ENCODE measurements around the gene TMPRSS9. TPM values are rescaled to one million over a fixed set of nuclear protein-coding genes. Genes with fewer than 3 reads are reported as not detected.

TMPRSS9 gene
- total RNA-seq, 2 donors from 2014 or later: not detected

DNA sequence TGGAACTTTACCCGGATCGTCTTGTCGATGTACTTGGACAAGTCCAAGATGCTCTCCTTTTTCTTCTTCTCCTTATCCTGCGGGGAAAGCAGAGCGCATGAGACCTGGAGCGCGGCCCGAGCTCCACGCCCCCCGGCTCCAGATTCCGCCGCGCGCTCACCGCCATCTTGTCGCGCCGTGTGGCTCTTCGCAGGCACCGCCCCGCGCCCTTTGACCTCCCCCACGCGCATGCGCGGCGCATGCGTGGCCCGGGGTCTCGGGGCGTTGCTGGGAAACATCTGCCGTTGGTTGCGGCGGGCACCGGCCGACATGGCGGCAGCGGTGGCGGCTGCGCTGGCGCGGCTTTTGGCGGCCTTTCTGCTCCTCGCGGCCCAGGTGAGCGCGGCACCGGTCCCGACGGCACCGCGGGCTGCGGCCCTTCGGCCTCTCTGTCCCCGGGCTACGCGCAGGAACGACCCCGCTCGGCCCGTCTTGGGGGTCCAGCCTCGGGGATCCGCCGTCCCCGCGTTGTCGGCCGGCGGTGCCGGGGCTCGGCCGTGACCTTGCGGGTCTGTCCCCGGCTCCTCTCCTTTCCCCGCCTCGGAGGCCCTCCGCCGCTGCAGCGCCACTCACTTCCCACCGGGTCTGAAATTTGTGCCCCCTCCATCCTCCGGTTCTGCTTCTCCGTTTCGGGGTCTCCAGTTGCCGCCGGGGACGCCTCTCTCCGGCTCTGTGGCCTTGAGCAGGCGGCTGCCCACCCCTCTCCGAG lies 31.5 kb upstream of the TMPRSS9 start, which contains the start of the genes LSM7 and SPPL2B:
LSM7 (minus strand) TSS at position 186 of the 748 bp plus-strand sequence; CDS start at position 166, 20 bp downstream.
SPPL2B (plus strand) TSS at position 284 of the 748 bp plus-strand sequence; CDS start at position 310, 26 bp downstream.
- intact Hi-C loops (cut with DNase I): no loop called here

DNA sequence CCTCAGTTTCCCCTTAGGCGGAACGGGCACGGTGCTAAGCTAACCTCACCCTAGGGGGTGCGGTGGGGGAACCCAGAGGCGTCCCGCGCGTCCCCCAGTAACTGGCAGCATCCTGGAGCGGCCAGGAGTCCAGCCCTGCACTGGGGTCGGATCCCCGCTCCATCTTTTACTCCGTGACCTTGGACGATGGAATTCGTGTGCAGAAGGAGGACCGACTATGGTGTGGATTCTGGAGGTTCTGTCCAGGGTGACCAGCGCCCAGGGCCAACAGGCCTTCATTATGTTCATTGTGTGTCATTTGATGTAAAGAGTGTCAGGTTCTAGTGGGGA lies 31.0 kb upstream of the TMPRSS9 start:
- DNase-seq (ENCODE audit: low spot score): no peak
- intact Hi-C loops (cut with DNase I): no loop called here

More for the DNA sequence above, 31.5 kb upstream of the TMPRSS9 start, which contains the start of the genes LSM7 and SPPL2B:
- peak; percentile 97 for DNase-seq (ENCODE audit: low spot score)

DNA sequence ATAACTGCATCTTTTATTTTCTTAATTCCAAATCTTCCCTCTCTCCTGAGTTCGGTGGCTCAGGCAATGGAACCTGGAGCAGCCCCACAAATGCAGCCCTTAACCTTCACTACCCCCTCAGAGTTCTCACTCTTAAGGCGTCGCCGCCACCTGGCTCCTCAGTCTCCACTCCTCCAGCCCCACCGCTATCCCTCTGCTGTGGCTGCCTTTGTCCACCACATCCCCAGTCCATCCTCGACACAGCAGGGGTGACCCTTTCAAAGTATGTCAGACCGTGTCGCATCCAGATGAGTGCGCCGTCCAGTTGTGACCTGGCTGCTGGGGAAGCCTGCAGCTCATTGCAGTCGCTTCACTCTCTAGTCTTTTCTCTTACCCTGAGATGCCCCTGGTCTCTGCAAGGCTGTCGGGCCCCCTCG lies 30.6 kb upstream of the TMPRSS9 start:
- intact Hi-C loops (cut with DNase I): no loop called here
- no peak for DNase-seq (ENCODE audit: low spot score)

DNA sequence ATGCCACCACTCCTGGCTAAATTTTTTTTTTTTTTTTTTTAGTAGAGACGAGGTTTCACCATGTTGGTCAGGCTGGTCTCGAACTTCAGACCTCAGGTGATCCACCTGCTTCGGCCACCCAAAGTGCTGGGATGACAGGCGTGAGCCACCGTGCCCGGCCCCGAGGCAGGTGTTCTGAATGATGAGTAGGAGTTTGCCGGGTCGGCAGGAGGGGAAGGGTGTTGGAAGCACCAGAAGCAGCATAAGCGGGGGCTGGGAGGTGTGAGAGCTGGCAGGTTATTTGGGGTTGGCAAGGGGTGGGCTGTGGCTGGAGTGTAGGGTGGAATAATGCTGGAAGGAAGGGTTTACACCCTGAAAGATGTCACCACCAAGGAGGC lies 29.8 kb upstream of the TMPRSS9 start:
- no peak for DNase-seq (ENCODE audit: low spot score)
- intact Hi-C loops (cut with DNase I): no loop called here

DNA sequence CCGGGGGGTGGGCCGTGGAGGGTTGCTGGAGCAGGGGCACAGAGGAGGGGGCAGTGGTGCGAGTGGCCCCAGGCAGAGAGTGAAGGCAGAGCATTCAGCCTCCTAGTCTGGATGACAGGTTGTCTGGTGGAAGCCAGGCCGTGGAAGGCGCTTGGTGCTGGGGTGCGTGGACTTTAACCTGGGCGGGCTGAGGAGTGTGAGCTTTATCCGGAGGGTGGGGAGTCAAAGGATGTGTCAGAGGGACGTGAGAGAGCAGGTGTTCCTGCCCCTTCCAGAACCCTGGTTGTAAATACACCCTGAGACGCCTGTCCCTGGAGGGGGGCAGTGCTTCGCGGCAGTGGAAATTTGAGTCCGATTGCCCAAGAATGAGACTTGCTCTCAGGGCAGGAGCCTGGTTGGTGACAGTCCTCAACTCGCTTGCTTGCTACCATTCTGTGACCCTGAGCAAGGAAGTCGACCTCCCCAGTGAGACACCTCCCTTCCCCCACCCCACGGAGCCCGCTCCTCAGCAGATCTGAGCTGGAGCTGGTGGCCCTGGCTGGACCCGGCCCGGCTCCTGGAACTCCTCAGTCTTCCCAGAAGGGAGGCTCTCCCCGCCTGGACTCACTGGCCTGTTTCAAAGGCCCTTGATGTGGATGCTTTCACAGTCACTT lies 29.3 kb upstream of the TMPRSS9 start:
- DNase-seq (ENCODE audit: low spot score): no peak
- intact Hi-C loops (cut with DNase I): no loop called here

DNA sequence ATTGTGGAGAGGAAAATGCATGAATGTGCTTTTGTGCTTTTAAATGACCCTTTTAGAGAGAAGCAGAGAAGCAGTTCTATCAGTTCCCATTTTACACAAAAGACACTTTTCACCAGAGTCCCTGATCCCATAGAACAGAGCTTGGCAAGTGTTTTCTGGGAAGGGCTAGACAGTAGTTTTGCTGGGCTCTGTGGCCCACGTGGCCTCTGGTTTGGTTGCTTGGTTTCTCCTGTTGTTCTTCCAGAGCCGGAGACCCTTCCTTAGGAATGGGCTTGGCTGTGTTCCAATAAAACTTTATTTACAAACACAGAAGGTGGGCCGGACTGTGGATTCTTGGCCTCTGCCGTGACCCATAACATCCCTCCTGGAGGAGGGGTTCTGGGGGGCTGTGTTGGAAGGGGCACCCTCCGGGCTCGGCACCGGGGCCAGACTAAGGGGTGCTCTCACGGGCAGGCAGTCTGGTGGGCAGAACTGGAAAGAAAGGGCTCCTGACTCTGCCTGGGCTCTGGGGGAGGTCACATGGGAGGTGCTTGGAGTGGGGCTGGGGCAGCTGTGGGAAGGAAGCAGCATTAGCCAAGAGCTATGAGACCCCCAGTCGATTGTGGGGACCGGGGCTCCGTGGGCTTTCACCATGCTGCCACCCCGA lies 28.3 kb upstream of the TMPRSS9 start:
- intact Hi-C loops (cut with DNase I): no loop called here
- DNase-seq (ENCODE audit: low spot score): no peak

DNA sequence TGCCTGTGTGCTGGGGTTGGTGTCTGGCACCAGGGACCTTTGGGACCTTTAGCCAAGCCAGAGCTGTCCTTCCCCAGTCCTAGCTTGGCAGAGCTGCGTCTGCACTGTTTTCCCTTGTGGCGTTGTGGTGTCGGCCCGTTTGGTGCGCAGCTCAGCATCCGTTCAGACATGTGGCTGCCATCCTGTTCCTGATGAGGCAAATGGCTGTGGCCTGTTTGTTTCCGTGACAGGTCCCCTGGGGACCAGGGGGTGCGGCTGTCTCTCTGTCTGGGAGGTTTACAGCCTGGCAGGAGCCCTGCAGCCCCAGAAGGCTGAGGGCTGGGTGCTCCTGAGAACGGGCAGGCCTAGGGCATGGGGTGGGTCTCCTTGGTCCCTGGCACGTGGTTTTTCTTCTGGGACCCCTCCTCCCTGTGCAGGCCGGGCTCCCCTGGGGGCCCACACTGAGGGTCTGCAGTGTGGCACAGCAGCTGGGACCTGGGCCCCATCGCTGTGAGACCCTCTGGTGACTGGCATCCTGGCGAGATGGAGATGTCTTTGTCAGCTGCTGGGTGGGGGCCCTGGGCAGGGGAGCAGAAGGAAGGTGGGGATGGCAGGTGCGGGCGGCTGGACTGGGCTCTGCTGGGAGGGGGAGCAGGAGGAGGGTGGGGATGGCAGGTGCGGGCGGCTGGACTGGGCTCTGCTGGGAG lies 27.6 kb upstream of the TMPRSS9 start:
- intact Hi-C loops (cut with DNase I): no loop called here
- no peak for DNase-seq (ENCODE audit: low spot score)

DNA sequence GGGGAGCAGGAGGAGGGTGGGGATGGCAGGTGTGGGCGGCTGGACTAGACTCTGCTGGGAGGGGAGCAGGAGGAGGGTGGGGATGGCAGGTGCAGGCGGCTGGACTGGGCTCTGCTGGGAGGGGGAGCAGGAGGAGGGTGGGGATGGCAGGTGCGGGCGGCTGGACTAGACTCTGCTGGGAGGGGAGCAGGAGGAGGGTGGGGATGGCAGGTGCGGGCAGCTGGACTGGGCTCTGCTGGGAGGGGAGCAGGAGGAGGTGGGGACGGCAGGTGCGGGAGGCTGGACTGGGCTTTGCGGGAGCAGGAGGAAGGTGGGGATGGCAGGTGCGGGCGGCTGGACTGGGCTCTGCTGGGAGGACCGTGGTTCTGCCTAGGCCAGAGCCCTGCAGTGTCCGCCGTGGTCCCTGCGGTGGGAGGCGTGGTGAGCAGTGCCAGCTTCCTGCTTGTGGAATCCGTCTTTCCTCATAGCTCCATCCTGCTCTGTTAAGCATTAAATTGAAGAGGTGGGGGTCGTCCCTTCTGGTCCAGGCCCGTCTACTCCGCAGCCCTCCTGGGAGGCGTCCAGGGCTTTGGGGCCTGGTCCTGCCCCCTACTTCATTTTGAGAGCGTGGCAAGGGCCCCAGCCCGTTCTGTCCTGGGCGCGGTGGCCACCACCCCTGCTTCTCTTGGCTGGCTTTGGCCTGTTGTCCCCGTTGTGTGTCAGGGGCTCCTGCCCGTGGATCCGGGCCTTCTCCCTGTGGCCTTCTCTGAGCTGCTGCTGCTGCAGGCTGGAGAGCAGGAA lies 26.8 kb upstream of the TMPRSS9 start:
- DNase-seq (ENCODE audit: low spot score): no peak
- intact Hi-C loops (cut with DNase I): no loop called here

DNA sequence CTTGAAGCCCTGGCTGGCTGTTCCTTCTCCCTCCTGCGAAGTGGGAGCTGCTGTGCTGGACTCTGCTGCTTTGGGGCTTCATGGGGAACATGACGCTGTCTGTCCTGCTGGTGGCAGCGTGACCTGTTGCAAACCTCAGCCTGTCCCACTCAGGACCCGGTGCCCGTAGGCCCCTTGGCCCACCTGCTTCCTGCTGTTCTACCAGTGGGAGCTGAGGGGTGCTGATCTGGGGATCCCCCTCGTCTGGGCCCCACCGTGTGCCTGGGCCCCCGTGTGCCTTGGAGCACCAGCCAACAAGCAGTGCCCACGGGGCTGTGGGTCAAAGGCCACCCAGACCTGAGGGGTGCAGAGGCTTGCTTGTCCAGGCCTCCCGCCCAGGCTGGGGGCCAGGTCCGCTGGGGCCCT lies 26.3 kb upstream of the TMPRSS9 start:
- intact Hi-C loops (cut with DNase I): no loop called here

DNA sequence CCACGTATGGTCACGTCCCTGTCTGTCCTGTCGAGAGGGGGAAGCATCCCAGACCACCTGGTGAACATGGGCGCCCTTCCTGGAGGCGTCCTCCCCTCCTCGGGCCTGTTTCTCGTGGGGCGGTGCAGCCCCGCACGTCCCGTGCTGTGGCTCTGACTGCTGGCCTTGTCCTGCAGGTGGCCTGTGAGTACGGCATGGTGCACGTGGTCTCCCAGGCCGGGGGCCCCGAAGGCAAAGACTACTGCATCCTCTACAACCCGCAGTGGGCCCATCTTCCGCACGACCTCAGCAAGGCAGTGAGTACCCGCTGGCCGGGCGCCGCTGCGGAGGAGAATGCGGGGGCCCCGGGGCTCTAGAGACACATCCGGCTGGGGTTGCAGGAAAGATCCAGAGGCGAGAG lies 25.6 kb upstream of the TMPRSS9 start:
- DNase-seq (ENCODE audit: low spot score): no peak

More for the DNA sequence above, 26.3 kb upstream of the TMPRSS9 start:
- DNase-seq (ENCODE audit: low spot score): no peak

DNA sequence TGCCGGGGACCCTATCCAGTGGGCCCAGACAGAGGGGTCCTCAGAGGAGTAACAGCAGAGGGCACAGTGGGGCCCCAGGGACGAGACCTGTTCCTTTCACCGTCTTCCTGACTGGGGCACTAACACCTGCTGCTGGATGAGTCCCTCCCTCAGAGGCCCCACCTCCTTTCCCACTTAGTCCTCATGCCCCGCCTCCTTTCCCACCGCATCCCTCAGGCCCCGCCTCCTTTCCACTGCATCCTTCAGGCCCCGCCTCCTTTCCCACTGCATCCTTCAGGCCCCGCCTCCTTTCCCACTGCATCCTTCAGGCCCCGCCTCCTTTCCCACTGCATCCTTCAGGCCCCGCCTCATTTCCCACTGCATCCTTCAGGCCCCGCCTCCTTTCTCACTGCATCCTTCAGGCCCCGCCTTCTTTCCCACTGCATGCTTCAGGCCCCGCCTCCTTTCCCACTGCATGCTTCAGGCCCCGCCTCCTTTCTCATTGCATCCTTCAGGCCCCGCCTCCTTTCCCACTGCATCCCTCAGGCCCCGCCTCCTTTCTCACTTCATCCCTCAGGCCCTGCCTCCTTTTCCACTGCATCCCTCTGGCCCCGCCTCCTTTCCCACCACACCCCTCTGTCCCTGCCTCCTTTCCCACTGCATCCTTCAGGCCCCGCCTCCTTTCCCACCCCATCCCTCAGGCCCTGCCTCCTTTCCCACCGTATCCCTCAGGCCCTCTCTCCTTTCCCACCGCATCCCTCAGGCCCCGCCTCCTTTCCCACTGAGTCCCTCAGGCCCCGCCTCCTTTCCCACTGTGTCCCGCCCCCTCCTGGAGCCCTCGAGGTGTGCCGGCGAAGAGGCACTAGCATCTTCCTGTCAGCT lies 24.8 kb upstream of the TMPRSS9 start:
- intact Hi-C loops (cut with DNase I): no loop called here
- no peak for DNase-seq (ENCODE audit: low spot score)

More for the DNA sequence above, 25.6 kb upstream of the TMPRSS9 start:
- intact Hi-C loops (cut with DNase I): no loop called here

DNA sequence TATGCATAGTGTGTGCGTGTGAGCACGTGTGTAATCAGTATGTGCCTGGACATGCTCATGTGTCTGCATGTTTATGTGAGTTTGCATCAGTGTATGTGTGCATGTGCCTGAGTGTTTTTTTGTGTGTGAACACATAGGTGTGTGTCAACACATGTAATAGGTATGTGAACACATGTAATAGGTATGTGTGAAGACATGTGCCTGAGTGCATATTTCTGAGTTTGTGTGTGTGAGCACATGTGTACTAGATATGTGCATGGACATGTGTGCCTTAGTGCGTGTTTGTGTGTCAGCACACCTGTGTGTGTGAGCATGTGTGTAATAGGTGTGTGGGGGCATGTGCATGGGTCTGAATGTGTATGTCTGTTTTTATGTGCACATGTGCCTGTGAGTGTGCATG lies 24.2 kb upstream of the TMPRSS9 start:
- intact Hi-C loops (cut with DNase I): no loop called here

DNA sequence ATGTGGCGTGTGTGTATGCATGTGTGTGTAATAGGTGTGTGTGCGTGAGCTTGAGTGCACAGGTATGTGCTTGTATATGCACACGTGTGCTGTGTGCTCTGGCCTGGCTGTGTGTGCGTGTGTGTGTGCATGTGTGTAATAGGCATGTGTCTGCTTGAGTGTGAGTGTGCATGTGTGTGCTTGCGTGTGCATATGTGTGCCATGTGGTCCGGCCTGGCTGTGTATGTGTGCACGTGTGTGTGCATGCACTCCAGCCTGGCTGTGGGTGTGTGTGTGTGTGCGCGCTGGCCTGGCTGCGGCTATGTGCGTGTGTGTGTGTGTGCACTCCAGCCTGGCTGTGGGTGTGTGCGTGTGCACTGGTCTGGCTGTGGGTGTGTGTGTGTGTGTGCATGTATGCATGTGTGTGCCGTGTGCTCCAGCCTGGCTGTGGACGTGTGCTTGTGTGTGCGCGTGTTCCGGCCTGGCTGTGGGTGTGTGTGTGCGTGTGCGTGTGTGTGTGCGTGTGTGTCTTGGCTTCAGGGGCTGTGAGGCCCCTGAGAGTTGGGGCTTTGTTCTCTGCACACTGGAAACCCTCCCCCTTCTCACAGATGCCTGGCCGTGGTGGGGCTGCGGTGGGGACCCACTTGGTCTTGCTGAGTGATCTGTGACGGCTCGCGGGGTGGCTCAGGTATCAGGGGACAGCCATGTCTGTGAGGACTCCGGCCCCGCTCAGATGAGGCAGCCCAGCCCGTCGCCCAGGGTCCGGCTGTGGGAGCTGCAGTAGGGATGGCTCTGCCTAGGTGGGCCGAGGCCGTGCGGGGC lies 23.3 kb upstream of the TMPRSS9 start:
- intact Hi-C loops (cut with DNase I): no loop called here
- DNase-seq (ENCODE audit: low spot score): no peak

More for the DNA sequence above, 24.2 kb upstream of the TMPRSS9 start:
- DNase-seq (ENCODE audit: low spot score): no peak

DNA sequence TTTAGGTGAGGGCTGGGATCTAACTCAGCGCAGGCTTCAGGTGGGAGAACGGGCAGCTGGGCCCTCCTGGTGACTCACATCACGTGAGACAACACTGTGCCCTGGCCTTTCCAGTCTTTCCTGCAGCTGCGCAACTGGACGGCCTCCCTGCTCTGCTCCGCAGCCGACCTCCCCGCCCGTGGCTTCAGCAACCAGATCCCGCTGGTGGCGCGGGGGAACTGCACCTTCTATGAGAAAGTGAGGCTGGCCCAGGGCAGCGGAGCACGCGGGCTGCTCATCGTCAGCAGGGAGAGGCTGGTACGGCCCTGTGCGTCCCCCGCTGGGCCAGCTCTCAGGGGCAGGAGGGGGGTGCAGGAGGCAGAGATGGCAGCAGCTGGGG lies 22.7 kb upstream of the TMPRSS9 start:
- DNase-seq (ENCODE audit: low spot score): no peak
- intact Hi-C loops (cut with DNase I): no loop called here

DNA sequence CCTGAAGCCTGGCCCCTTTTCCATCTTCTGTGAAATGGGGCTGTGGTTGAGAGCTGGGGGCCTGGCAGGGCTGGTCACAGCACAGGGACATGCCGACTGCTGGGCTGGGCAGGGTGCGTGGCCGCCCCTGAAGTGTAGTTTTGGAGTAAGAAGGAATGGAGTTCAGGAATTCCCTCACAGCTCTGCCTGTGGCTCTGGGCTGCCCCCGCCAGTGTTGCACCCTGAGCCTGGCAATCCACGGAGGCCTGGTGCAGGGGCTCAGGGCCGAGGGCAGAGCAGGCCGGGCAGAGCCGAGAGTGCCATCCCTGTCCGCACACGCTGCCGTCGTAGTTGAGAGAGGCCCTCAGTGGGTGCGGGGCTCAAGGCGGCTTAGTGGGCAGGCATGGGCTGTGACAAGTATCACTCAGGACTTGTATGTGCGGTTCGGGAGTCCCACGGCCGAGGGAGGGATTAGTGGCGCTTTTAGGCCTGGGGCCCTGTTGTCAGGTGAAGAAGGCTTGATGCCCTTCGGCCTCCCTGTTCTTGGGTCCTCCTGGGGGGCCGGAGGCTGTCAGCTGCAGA lies 21.9 kb upstream of the TMPRSS9 start:
- intact Hi-C loops (cut with DNase I): no loop called here
- DNase-seq (ENCODE audit: low spot score): no peak

DNA sequence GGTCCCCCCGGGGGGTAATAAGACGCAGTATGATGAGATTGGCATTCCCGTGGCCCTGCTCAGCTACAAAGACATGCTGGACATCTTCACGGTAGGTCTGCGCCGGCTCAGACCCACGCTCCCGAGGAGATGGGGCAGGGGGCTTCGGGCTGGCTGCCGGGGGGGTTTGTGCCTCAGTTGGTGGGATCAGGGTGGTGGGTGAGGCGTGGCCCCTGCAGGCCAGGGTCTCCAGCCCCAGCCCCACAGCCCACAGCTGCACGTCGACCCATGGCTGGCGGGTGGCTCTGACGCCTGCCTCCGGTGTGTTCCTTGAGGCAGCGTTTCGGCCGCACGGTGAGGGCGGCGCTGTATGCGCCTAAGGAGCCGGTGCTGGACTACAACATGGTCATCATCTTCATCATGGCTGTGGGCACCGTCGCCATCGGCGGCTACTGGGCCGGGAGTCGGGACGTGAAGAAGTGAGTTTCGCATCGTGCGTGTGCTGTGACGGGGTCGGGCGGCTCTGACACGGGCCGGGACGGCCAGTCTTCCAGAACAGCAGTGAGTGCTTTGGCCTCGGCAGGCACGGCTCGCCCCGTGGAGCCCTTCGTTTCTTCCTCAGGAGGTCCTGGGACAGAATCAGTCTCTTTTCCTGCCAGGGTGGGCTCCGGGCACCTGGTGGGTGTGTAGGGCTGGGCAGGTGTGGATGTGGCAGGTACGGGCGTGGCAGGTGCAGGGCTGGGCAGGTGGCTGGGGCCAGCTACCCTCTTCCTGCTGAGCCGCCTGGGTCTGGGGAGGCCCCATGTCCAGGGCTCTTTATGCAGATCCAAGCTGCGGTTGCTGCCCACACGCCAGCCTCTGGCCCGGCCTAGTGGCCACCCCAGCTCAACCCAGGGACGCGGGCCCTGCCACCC lies 21.1 kb upstream of the TMPRSS9 start:
- no peak for DNase-seq (ENCODE audit: low spot score)
- intact Hi-C loops (cut with DNase I): no loop called here

Data from posterior vena cava (tissue), 2 donors.